Activated CD4-positive, CD25-positive, alpha-beta regulatory T cell treated with anti-CD3 and anti-CD28 coated beads, Interleukin-2, amount 50 U/mL, for 24 hours (primary cell): ENCODE data around the gene OR10A5.
"Not testable (repeated sequence)": the region's sequence is repeated elsewhere in the genome, so short reads cannot be mapped to it uniquely, and the experiment has no call there.

ENCODE experiments used
- ATAC-seq, 2 donors: fragments of 150-1000 bp; cut with Tn5 transposase; one replicate each; pipeline ENCODE4 v1.10.0; 2021; ENCODE audit warnings: mild to moderate bottlenecking in 1 of 2, moderate library complexity in 1 of 2

OR10A5 gene

DNA sequence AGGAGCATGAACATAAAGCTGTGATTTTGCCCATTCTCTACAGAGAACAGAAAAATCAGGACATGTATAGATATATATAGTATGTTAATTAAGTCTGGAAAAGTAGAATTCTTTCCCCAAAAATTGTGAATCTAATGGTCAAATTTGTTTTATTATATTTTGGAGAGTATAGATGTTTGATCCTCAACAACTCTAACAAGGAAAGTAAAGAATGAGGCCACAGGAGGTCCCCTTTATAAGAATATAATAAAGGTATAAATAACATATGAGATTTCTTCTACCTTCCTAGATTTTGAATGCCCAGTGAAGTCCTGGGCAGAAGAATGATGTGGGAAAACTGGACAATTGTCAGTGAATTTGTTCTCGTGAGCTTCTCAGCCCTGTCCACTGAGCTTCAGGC, 30.8 kb downstream of the OR10A5 start, which contains the start of gene OR10A4:
TSS of gene OR10A4 (plus strand) at position 301 of the 400 bp plus-strand sequence. CDS start at position 324, 23 bp downstream.
- no peak for ATAC-seq

DNA sequence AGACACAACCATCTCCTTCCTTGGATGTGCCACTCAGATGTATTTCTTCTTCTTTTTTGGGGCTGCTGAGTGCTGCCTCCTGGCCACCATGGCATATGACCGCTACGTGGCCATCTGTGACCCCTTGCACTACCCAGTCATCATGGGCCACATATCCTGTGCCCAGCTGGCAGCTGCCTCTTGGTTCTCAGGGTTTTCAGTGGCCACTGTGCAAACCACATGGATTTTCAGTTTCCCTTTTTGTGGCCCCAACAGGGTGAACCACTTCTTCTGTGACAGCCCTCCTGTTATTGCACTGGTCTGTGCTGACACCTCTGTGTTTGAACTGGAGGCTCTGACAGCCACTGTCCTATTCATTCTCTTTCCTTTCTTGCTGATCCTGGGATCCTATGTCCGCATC, 31.4 kb downstream of the OR10A5 start:
- ATAC-seq: no peak

DNA sequence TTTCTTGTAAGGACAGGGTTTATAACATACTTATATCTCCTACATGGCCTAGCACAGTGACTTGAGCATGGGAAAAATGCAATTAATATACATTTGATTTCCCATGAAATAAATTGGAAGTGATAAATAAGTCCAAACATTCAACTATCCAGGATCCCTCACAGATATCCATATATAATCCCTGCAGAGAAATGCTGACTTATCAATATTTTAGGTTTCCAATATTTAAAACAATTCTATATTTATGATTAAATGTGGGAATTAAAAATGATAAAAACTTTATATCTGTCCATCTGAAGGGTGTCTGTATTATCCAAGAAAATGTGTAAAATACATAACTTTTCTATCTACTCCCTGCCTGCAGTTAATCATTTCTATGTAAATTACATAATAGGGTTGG, 37.3 kb downstream of the OR10A5 start:
- no peak for ATAC-seq

DNA sequence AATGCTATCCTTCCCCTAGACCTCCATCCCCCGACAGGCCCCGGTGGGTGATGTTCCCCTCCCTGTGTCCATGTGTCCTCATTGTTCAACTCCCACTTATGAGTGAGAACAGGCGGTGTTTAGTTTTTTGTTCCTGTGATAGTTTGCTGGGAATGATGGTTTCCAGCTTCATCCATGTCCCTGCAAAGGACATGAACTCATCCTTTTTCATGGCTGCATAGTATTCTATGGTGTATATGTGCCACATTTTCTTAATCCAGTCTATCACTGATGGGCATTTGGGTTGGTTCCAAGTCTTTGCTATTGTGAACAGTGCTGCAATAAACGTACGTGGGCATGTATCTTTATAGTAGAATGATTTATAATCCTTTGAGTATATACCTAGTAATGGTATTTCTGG, 42.2 kb downstream of the OR10A5 start:
- ATAC-seq: not testable (repeated sequence)

DNA sequence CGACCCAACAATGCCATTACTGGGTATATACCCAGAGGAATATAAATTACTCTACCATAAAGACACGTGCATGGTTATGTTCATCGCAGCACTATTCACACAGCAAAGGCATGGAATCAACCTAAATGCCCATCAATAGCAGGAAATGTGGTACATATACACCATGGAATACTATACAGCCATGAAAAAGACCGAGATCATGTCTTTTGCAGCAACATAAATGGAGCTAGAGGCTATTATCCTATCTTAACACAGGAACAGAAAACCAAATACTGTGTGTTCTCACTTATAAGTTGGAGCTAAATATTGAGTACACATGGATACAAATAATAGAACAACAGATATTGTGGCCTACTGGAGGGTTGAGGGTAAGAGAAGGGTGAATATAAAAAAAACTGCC, 43.3 kb downstream of the OR10A5 start:
- ATAC-seq: no peak

DNA sequence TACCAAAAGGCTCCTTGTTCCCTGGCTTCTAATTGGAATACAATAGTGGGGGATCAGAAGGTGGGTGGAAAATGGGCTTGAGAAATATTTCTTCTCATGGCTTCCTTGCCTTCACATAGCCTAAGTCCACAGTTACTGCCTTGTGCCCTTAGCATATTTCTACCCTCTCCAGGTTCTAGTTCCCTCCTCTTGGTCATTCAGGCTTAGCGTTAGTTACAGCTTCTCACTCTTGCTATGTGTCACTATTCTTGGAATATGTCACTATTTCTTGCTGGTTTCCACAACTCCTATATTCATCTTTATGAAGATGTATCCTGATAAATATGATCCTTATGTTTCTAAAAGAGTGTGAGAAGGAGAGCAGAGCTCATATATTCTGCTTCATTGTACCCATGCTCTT, 44.4 kb downstream of the OR10A5 start:
- ATAC-seq: no peak

DNA sequence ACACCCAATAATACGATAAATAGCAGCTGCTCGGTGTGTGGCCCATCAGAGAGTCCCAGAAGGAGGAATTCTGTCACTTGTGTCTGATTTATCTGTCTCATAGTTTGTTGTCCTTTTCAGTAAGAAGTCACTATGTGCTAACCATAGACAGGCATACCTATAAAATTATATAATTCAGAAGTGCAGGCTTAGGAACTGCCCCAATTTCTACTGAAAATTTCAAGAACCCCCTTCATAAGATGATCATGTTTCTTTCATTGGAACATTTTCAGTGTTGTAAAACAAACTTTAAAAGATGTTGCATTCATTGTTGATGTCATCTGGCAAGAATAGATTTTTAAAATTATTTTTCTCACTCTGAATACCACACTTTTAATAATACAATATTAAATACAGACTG, 46.9 kb downstream of the OR10A5 start, which contains the start of gene OR2D2:
TSS of gene OR2D2 (minus strand) at position 101 of the 400 bp plus-strand sequence. CDS start at position 101, 0 bp downstream.
- no peak for ATAC-seq

DNA sequence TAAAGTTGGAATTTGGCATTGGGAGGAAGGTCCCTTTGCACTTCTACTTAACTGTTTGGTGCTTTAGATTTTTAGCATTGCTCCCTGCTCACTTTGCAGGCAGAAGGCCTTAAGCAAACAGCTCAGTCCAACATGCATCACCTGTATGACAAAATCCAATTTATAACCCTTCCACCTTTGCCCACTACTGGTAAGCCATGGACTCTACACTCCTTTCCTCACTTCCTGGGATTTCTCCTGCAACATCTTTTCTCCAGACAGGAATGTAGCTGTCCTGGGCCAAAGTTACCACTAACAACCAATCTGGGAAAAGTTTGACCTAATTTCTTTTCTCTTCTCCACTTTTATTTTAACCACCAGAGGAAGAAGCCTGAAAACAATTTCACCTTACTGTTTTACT, 48.6 kb downstream of the OR10A5 start:
- ATAC-seq: no peak

DNA sequence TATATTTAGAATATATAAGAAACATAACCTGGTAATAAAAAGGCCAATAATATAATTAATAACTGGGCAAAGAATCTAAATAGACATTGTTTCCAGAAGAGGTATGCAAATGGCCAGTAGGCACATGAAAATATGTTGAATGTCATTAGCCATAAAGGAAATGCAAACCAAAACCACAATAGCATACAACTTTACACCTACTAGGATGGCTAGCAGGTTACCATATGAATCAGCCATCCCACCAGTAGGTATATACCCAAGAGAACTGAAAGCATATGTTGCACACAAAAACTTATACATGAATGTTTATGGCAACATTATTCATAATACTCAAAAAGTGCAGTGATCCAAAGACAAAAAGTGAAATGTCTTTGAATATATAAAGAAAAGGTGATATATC, 49.5 kb downstream of the OR10A5 start:
- peak in 1 of 2 donors; percentile 30 for ATAC-seq
